ENCODE measurements around the gene PRKD1.

The PRKD1 gene

GRCh38 chr14:29674566-29675285 is 252.9 kb downstream of the PRKD1 start:
- DNase-seq (ENCODE audit: low read depth in 2 of 2) = no peak

- DNase-seq (ENCODE audit: low read depth in 2 of 2) = no peak
Observed at GRCh38 chr14:29672831-29673230, 254.8 kb downstream of the PRKD1 start.

- DNase-seq (ENCODE audit: low read depth in 2 of 2) = no peak
Observed at GRCh38 chr14:29671034-29671433, 256.6 kb downstream of the PRKD1 start.

DNA sequence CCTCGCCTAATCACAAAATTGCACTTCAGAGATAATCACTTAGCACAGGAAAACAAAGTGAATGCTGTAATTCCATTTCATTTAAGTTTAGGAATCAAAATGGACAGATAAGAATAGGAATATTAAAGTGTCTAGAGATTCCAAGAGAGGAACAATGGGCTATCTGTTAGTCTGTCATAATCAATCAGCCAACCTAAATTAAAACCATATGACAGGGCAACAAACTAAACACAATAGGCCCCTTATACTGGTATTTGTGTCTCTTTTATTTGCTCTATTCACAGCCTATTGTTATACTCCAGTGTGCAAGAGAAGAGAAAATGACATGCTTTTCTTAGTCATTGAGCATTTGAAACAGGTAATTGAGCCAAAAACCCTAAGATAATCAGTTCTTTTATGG is 259.4 kb downstream of the PRKD1 start:
- DNase-seq (ENCODE audit: low read depth in 2 of 2) = no peak

GRCh38 chr14:29664515-29664914 is 263.1 kb downstream of the PRKD1 start:
- no peak for DNase-seq (ENCODE audit: low read depth in 2 of 2)

DNA sequence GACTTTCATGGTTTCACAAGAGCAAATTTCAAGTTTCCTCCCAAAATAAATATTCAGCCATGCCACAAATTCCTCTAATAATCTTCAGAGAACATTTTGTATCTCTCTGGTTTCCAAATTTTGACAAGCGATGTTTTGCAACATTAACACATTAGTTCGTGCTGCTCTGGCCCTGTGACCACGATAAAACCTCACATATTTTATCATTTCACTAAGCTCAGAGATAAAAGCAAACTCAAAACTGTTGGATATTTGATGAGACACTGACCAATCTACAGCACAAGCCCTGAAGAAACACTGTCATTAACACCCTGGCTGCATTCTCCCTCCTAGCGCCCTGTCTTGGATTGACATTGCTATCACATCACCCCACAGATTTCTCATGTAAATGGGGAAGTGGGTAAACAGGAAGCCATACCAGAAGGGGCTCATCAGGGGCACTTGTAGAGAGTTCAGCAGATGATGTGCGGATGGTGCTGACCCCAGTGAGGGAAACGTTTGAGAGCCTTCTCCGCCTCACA is 264.3 kb downstream of the PRKD1 start:
- no peak for DNase-seq (ENCODE audit: low read depth in 2 of 2)

DNA sequence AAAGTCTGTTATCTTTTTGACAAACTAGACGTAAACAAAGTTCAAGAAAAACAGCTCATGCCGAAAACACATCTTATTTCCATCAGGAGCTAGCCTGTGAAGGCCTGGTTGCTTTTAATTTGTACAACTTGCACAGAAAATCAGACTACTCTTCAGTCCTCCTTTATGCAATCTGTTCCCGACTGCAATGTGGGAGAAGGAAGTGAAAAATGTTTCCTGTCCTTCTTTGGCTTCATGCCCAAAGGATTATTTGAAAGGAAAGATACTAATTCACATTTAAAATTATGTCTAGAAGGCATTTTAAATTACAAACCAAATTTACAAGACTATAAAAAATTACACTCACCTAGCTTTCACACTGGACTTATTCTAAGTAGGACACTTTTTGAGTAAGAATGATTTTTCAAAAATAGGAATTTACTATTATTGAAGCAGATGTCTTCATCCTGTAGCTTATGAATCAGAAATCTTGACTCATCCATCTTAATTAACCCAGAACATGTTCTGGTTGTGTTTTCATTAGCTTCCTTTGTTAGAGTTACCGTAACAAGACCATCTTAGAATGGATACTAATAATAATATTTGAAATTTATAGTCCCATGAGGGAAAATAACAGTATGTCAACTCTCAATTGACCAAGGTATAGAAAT is 272.6 kb downstream of the PRKD1 start:
- no peak for DNase-seq (ENCODE audit: low read depth in 2 of 2)

DNA sequence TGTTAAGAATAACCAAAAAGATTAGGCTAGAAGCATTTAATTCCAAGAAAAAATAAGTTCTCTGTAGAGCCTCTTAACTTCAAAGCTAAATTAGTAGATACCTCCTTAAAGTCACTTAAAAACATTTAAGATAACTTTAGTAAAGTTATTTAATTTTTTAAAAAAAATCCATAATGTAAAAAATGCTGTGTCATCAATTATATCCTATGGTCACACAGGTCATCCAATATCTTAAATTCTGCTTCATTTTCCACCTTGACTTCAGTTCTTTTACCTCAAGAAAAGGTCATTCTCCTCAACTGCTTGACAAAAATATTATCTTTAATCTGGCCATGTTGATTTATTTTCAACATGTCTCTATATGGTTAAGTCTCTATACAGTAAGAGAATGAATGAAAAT is 274.3 kb downstream of the PRKD1 start:
- DNase-seq (ENCODE audit: low read depth in 2 of 2) = no peak

DNA sequence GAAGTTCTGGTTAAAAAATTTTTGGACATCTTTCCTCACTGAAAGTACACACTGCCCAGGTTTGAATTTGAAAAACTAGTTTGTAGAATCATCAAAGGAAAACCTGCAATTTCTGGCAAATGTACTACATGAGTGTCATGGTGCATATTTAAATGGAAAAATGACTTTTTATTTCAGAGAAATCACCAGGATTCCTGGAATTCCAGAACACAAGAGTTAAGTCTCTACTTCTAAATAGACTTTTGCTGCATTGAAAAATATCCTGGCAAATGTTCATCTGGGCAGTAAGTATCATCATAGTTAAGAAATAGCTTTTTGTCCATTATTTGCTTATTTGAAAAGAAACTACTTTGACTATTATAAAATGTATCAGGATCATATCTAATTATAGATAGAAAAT is 275.1 kb downstream of the PRKD1 start:
- no peak for DNase-seq (ENCODE audit: low read depth in 2 of 2)

DNA sequence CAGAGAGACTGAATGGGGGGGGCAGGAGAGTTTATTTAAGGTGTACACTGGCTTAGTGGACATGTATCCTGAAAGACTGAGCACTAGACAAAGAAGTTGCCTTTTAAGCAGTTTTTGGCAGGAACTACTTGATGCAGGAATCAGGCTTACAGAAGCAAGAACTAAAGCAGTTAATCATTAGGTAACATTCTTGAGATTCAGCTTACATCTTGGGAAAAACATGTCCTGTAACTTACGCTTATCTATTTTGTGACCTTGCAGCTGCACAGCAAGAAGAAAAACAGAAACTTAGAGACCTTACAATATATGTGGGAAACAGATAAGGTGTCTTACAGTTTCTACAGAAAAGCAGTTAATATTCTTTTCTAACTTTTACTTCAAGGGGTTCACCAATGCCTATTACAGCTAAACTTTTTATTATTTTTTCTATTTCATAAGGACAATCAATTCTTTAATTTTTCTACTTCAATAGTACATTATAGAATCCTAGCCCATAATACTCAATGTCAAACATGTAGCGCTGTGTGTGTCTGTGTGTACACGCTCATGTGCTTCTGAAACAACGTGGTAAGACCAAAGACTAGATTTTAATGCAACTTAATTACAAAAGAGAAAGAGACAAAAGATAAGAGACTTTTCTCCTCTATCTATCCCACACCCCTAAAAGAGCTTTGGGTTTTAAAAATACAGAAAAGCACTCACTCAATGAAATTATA is 276.9 kb downstream of the PRKD1 start:
- no peak for DNase-seq (ENCODE audit: low read depth in 2 of 2)

DNA sequence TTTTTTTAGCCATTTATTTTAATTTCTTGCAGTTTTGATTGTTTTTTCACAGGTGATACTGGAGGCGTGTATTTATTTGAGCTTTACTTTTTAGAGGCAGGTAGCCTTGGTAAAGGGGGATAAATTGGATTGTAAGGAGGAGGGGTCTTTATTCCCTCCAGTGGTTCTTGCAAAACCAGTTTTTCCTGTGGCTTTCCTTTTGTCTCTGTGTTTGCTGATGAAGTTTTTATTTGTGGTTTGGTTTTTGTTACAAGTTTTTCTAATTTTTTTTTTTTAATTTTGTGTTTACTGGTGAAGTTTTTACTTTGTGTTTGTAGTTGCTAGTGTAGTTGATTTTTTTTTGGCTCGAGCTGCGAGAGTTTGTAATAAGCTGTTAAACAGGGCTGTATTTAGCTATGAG is 278.5 kb downstream of the PRKD1 start:
- DNase-seq (ENCODE audit: low read depth in 2 of 2) = no peak

- DNase-seq (ENCODE audit: low read depth in 2 of 2) = no peak
Observed at GRCh38 chr14:29648045-29648444, 279.6 kb downstream of the PRKD1 start.

- no peak for DNase-seq (ENCODE audit: low read depth in 2 of 2)
Observed at GRCh38 chr14:29645117-29645516, 282.5 kb downstream of the PRKD1 start.

DNA sequence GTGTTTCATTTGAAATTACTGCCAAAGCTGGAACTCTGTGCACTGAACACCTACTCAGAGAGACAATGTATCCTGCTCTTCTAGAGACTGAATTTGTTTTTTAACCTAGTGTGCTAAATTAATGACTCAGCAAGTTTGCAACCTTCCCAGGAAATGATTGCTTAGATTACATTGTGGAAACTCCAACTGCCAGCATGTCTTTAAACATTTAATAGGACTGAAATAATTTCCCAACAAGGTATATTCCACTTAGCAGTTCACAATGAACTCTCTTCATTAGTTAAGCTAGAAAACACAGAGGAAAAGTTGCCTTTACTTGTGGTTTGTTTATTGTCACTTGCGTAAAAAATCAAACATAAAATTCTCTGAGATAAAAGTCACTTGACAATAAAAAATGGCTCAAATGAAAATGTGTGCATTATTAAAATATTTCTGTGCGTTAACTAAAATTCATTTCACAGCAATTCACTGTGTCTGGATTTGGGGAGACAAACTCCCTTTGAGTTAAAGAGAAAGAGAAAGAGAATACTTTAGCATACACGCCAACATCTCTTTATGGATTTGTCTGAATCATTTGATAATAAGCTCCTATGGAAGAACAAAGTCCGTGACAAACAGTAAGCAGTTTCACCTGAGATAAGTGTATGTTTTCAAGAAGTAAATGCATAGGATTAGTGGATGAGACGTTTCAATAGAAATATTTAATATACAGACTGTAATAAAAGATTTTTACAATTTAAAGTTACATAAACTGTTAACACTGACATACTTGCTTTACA is 284.0 kb downstream of the PRKD1 start:
- DNase-seq (ENCODE audit: low read depth in 2 of 2) = no peak

DNA sequence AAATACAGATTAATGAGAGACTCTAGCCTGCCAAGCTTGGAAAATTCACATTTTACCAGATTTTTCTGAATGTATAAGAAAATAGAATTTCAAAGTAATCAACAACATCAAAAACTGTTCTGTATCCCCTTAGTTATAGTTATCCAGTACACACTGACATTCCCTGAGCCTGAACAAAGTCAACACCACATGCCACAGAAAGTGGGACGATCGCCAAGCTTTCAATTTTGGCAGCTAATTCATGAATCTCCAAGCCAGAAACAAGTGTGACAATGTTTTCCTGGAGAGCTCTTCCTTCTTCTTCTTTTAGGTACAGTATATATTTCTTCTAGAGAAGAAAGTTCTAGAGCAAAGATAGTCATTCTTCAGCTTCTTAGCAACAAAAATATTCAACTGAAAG is 290.2 kb downstream of the PRKD1 start:
- no peak for DNase-seq (ENCODE audit: low read depth in 2 of 2)

DNA sequence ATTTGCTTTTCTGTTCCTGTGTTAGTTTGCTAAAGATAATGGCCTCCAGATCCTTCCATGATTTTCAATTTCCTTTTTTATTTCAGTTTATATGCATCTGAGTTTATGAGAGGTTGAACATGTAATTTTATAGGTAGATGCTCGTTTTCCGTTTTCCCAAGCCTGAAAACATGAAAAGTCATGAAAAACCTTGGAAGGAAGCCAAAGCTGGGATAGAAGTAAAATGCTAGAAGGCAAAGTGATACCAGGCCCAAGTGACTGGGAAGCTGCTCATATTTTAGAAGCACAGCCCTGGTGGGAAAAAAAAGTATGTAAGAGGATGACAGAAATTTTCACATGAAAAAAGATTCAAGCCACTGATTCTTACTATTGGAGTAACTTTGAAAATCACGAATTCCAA is 290.8 kb downstream of the PRKD1 start:
- no peak for DNase-seq (ENCODE audit: low read depth in 2 of 2)

GRCh38 chr14:29630566-29631160 is 297.0 kb downstream of the PRKD1 start:
- no peak for DNase-seq (ENCODE audit: low read depth in 2 of 2)

- no peak for DNase-seq (ENCODE audit: low read depth in 2 of 2)
Observed at GRCh38 chr14:29629839-29630238, 297.8 kb downstream of the PRKD1 start.

DNA sequence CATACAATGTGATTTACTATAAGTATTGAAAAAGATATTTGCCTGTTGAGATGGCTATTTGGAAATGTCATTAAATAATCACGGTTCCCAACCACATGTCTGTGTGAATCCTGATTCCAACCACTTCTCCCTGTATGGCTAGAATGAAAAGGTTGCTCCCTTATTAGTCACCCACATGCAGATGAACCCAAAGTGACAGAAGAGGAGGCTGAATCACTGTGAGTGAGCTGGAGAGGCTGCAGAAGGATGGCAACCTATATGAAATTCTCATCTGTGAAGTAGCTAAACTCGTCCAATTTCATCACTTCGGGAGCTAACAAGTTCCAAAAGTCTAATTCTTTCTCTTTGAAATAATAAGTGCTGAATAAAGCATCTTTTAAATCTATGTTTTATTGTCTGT is 300.5 kb downstream of the PRKD1 start:
- no peak for DNase-seq (ENCODE audit: low read depth in 2 of 2)

DNA sequence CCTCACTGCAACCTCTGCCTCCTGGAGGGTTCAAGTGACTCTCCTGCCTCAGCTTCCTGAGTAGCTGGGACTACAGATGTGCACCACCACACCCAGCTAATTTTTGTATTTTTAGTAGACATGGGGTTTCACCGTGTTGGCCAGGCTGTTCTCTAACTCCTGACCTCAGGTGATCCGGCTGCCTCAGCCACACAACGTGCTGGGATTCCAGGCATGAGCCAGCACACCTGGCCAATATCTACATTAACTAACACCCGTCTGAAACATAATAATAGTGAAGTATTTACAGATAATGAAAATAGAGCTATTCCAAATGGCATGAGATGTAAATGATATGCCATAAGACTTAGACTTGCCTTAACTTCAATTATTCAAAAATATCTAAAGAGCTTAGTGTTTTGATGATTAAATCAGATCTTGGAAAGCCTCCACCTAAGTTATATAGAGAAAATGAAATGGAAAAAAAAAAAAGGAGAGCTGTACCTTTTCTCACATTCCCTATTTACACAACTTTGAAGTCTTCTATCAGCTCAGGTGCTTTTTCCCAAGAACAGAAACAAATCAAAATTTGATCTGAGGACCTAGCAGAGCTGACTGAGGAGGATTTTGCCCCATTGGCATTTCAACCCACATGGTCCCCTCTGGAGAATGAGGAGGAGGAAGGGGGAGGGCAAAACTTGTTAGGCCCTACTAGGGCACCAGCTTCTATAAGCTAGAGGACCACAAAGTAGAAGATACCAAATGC is 309.2 kb downstream of the PRKD1 start:
- no peak for DNase-seq (ENCODE audit: low read depth in 2 of 2)

GRCh38 chr14:29616922-29617321 is 310.7 kb downstream of the PRKD1 start:
- DNase-seq (ENCODE audit: low read depth in 2 of 2) = no peak

Data from stimulated activated CD4-positive, alpha-beta T cell treated with anti-CD3 and anti-CD28 coated beads, Interleukin-1b, Interleukin-23, amount 100 ng/mL, for 1 hour (primary cell).